CD8-positive, alpha-beta memory T cell (primary cell): ENCODE data around the gene CAPN5. TPM values are rescaled to one million over a fixed set of nuclear protein-coding genes. Genes with fewer than 3 reads are reported as not detected.

Experiments used
- CTCF ChIA-PET: fragments of 350-600 bp; sonication (Branson Sonifier 250); formaldehyde crosslinking; loops from one replicate; lab custom pipeline; 2021; ENCODE audit warnings: antibody characterized with exemption; lab: Charles Lee
- POLR2A ChIA-PET: fragments of 350-600 bp; sonication (Branson Sonifier 250); formaldehyde crosslinking; loops from one replicate; lab custom pipeline; 2021; ENCODE audit warnings: antibody characterized with exemption; lab: Charles Lee
- DNase-seq, 5 donors: peaks; one replicate each; pipeline versions ENCODE4 v3.0.0 to v3.0.0-alpha.2; 2020 to 2022; ENCODE audit warnings: mixed read lengths in 1 of 5
- H3K27ac ChIP-seq: one replicate; pipeline ENCODE4 v1.7.0; 2013; ENCODE audit warnings: low read depth, mild to moderate bottlenecking, low read length, moderate library complexity
- H3K27me3 ChIP-seq: 2 replicates; pipeline ENCODE4 v1.7.0; 2013; ENCODE audit warnings: low read length, mild to moderate bottlenecking; ENCODE audit not compliant: insufficient read depth, poor library complexity, severe bottlenecking
- H3K36me3 ChIP-seq: 2 replicates; pipeline ENCODE4 v1.7.0; 2013; ENCODE audit warnings: mild to moderate bottlenecking, low read length, moderate library complexity; ENCODE audit not compliant: insufficient read depth
- H3K4me1 ChIP-seq: 2 replicates; pipeline ENCODE4 v1.7.0; 2013; ENCODE audit warnings: mild to moderate bottlenecking, low read length, moderate library complexity; ENCODE audit not compliant: insufficient read depth
- H3K4me3 ChIP-seq: 2 replicates; pipeline ENCODE4 v1.7.0; 2013; ENCODE audit warnings: mild to moderate bottlenecking, low read length
- H3K9me3 ChIP-seq: 2 replicates; pipeline ENCODE4 v1.7.0; 2013; ENCODE audit warnings: mild to moderate bottlenecking, low read length
- H3K27ac Mint-ChIP-seq, 8 donors: one replicate each; pipeline ENCODE4 v1.8.0; 2020 to 2021; ENCODE audit warnings: mixed read lengths in 8 of 8, mild to moderate bottlenecking in 6 of 8, inconsistent platforms in 3 of 8, moderate library complexity in 3 of 8
- H3K27me3 Mint-ChIP-seq, 2 donors: one replicate each; pipeline ENCODE4 v1.8.0; 2020 to 2021; ENCODE audit warnings: mixed read lengths in 2 of 2, mild to moderate bottlenecking in 1 of 2, moderate library complexity in 1 of 2
- H3K36me3 Mint-ChIP-seq, 3 donors: one replicate each; pipeline ENCODE4 v1.8.0; 2020 to 2021; ENCODE audit warnings: mixed read lengths in 3 of 3, inconsistent platforms in 1 of 3, mild to moderate bottlenecking in 1 of 3
- H3K4me1 Mint-ChIP-seq, 3 donors: one replicate each; pipeline ENCODE4 v1.8.0; 2020 to 2021; ENCODE audit warnings: mixed read lengths in 3 of 3, inconsistent platforms in 1 of 3, mild to moderate bottlenecking in 1 of 3
- H3K4me3 Mint-ChIP-seq, 7 donors: one replicate each; pipeline ENCODE4 v1.8.0; 2020 to 2021; ENCODE audit warnings: mixed read lengths in 7 of 7, mild to moderate bottlenecking in 6 of 7, moderate library complexity in 4 of 7, inconsistent platforms in 2 of 7
- H3K9me3 Mint-ChIP-seq, 5 donors: one replicate each; pipeline ENCODE4 v1.8.0; 2020 to 2022; ENCODE audit warnings: mixed read lengths in 5 of 5, mild to moderate bottlenecking in 3 of 5, moderate library complexity in 2 of 5, inconsistent platforms in 1 of 5
- polyA plus RNA-seq: library from polyadenylated mRNA; unstranded; fragments of 300-500 nt; fragmentation: Illumina TruSeq; gene quantifications from one replicate; pipeline ENCODE4 v1.2.3, GENCODE V29; 2021
- total RNA-seq, 2 experiments: library from RNA; stranded (reverse); gene quantifications; one replicate each; pipeline ENCODE4 v1.2.3, GENCODE V29; 2021

CAPN5 gene
- total and polyA plus RNA-seq, 3 experiments from 2014 or later: 0.78 to 3.4 (median 1.1) TPM

DNA sequence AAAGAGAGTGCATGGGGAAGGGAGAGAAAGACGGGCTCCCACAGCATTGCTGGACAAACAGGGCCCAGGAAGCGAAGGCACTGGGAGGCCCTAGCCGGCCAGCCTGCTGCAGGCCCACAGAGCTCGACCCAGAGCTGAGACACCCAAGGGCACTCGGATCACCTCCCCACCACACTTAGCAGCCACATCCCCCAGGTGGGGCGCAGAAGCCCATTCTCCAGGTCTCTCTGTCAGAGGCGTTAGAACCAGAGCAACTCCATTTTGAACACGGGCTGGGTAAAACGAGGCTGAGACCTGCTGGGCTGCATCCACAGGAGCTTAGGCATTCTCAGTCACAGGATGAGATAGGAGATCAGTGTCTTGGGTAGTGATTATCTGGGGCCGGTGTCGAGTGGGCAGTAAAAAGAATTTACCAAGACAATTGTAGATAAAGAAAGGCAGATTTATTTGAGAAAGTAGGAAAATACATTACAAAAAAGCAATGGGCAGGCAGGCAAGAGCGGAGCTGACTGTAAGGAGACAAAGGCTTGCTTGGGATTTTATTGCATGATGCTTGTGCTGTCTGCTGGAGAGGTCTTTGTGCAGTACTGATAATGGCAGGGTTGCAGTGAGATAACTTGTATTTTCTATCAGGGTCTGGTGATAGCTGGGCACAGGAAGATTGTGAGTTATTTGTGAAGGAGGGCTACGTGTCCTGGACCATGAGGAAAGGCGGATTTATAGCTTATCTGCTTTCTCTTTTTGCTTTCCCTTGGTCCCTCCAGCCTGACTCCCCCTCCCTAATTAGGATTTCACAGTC lies 13.4 kb upstream of the CAPN5 start:
- no peak overlapping the region for H3K27ac ChIP-seq
- ChIA-PET CTCF (interaction anchor here (2.1 to 4.7 kb wide), 2 partner anchors 10 to 37 kb away, joined by 9 to 19 read pairs; no protein-coding TSS in a partner anchor), POLR2A (no interaction called here)
- no peaks in the 10 kb centered on the region for H3K4me1 Mint-ChIP-seq
- no peaks in the 10 kb centered on the region for H3K36me3 ChIP-seq
- H3K4me3 Mint-ChIP-seq: no peak overlapping the region
- H3K27me3 ChIP-seq: no peaks in the 10 kb centered on the region
- H3K9me3 Mint-ChIP-seq: peaks cover 6 to 13% (median 9%) of the 10 kb centered on the region in 5 donors
- no peaks in the 10 kb centered on the region for H3K4me1 ChIP-seq
- DNase-seq: no peak
- H3K27me3 Mint-ChIP-seq: peaks cover 0 to 2% of the 10 kb centered on the region in 2 donors
- no peak overlapping the region for H3K27ac Mint-ChIP-seq
- H3K9me3 ChIP-seq: no peaks in the 10 kb centered on the region
- H3K36me3 Mint-ChIP-seq: peaks cover 0 to 7% (median 2%) of the 10 kb centered on the region in 3 donors
- no peak overlapping the region for H3K4me3 ChIP-seq

DNA sequence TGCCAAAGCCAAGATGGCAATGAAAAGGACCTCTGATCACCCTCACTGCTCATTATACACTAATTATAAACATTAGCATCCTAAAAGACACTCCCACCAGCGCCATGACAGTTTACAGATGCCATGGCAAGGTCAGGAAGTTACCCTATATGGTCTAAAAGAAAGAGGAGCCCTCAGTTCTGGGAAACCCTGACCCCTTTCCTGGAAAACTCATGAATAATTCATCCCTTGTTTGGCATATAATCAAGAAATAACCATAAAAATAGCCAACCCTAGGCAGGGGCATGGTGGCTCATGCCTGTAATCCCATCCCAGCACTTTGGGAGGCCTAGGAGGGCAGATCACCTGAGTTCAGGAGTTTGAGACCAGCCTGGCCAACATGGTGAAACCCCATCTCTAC lies 12.7 kb upstream of the CAPN5 start:
- Histone ChIP-seq H3K9me3 (no peaks in the 10 kb centered on the region), H3K27ac (no peak overlapping the region), H3K36me3 (no peaks in the 10 kb centered on the region), H3K27me3 (no peaks in the 10 kb centered on the region), H3K4me1 (no peaks in the 10 kb centered on the region), H3K4me3 (no peak overlapping the region)
- no peaks in the 10 kb centered on the region for H3K4me1 Mint-ChIP-seq
- H3K36me3 Mint-ChIP-seq: peaks cover 0 to 7% (median 2%) of the 10 kb centered on the region in 3 donors
- H3K4me3 Mint-ChIP-seq: no peak overlapping the region
- POLR2A ChIA-PET: no interaction called here
- no peak for DNase-seq
- H3K27ac Mint-ChIP-seq: no peak overlapping the region
- CTCF ChIA-PET: interaction anchor here (0.7 to 4.7 kb wide), 3 partner anchors 9 to 37 kb away, joined by 3 to 19 read pairs (median 9); no protein-coding TSS in a partner anchor
- H3K27me3 Mint-ChIP-seq: peaks cover 0 to 2% of the 10 kb centered on the region in 2 donors
- peaks cover 6 to 13% (median 9%) of the 10 kb centered on the region in 5 donors for H3K9me3 Mint-ChIP-seq

- H3K4me3 ChIP-seq: no peak overlapping the region
- Mint-ChIP-seq H3K27ac (no peak overlapping the region), H3K9me3 (peaks cover 6 to 13% (median 9%) of the 10 kb centered on the region in 5 donors), H3K4me3 (no peak overlapping the region), H3K4me1 (no peaks in the 10 kb centered on the region), H3K36me3 (peaks cover 0 to 7% (median 2%) of the 10 kb centered on the region in 3 donors), H3K27me3 (peaks cover 0 to 2% of the 10 kb centered on the region in 2 donors)
- H3K36me3 ChIP-seq: no peaks in the 10 kb centered on the region
- no peaks in the 10 kb centered on the region for H3K9me3 ChIP-seq
- ChIA-PET CTCF (interaction anchor here (1.9 kb wide), 1 partner anchor 36 kb away, joined by 7 read pairs; no protein-coding TSS in a partner anchor), POLR2A (no interaction called here)
- no peak for DNase-seq
- H3K27ac ChIP-seq: no peak overlapping the region
- H3K27me3 ChIP-seq: no peaks in the 10 kb centered on the region
- no peaks in the 10 kb centered on the region for H3K4me1 ChIP-seq
Measured at GRCh38 chr11:77055101-77055561, 11.6 kb upstream of the CAPN5 start.

DNA sequence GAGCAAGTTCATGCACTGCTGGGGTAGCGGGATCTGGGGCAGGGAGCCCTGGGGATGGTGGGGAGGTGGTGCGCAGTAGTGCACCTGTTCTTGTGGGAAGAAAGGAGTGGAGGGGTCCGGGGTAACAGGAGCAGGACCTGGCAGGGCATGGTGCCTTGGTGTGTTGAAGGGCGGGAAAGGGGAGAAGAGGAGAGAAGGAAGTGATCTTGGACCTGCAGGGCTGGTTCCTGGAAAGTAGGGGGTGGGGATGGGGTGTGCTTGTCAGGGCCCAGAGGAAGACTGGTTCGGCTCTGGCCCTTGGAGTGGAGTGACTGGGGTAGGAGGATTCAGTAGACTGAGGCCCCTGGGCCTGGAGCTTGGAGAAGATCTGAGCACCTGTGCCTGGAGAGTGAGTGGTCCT lies 10.9 kb upstream of the CAPN5 start:
- peaks cover 6 to 13% (median 9%) of the 10 kb centered on the region in 5 donors for H3K9me3 Mint-ChIP-seq
- peaks cover 0 to 11% (median 2%) of the 10 kb centered on the region in 3 donors for H3K36me3 Mint-ChIP-seq
- ChIA-PET POLR2A (no interaction called here), CTCF (interaction anchor here (1.9 kb wide), 1 partner anchor 36 kb away, joined by 7 read pairs; no protein-coding TSS in a partner anchor)
- H3K27ac Mint-ChIP-seq: no peak overlapping the region
- H3K27me3 ChIP-seq: no peaks in the 10 kb centered on the region
- H3K27ac ChIP-seq: no peak overlapping the region
- peak overlapping the region in 1 of 7 donors; percentile 59 for H3K4me3 Mint-ChIP-seq
- no peak for DNase-seq
- no peaks in the 10 kb centered on the region for H3K4me1 ChIP-seq
- H3K4me1 Mint-ChIP-seq: no peaks in the 10 kb centered on the region
- H3K4me3 ChIP-seq: no peak overlapping the region
- no peaks in the 10 kb centered on the region for H3K36me3 ChIP-seq
- peaks cover 2 to 8% of the 10 kb centered on the region in 2 donors for H3K27me3 Mint-ChIP-seq
- no peaks in the 10 kb centered on the region for H3K9me3 ChIP-seq

DNA sequence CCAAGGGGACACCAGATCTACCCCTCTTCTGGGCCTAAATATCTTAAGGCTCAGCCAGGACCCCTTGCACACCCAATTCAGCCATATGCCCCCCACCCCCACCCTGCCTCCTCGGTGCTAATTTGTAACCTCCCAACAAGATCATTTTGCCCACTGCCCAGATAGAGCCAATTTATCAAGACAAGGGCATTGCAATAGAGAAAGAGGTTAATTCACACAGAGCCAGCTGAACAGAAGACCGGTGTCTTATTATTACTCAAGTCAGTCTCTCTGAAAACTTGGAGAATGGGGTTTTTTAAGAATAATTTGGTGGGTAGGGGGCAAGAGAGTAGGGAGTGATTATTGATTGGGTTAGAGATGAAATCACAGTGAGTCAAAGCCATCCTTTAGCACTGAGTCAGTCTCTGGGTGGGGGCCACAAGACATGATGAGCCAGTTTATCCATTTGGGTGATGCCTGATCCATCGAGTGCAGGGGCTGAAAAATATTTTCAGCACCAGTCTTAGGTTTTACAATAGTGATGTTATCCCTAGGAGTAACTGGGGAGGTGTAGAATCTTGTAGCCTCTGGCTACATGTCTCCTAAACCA lies 9.9 kb upstream of the CAPN5 start:
- Mint-ChIP-seq H3K27me3 (peaks cover 2 to 8% of the 10 kb centered on the region in 2 donors), H3K4me1 (no peaks in the 10 kb centered on the region), H3K4me3 (no peak overlapping the region), H3K9me3 (peaks cover 9 to 16% (median 12%) of the 10 kb centered on the region in 5 donors), H3K36me3 (peaks cover 0 to 16% (median 2%) of the 10 kb centered on the region in 3 donors), H3K27ac (no peak overlapping the region)
- Histone ChIP-seq H3K36me3 (no peaks in the 10 kb centered on the region), H3K9me3 (no peaks in the 10 kb centered on the region), H3K4me3 (no peak overlapping the region), H3K27me3 (no peaks in the 10 kb centered on the region), H3K4me1 (no peaks in the 10 kb centered on the region), H3K27ac (no peak overlapping the region)
- POLR2A ChIA-PET: no interaction called here
- no peak for DNase-seq
- CTCF ChIA-PET: interaction anchor here (3.4 kb wide), 1 partner anchor 9 kb away, joined by 8 read pairs; no protein-coding TSS in a partner anchor

DNA sequence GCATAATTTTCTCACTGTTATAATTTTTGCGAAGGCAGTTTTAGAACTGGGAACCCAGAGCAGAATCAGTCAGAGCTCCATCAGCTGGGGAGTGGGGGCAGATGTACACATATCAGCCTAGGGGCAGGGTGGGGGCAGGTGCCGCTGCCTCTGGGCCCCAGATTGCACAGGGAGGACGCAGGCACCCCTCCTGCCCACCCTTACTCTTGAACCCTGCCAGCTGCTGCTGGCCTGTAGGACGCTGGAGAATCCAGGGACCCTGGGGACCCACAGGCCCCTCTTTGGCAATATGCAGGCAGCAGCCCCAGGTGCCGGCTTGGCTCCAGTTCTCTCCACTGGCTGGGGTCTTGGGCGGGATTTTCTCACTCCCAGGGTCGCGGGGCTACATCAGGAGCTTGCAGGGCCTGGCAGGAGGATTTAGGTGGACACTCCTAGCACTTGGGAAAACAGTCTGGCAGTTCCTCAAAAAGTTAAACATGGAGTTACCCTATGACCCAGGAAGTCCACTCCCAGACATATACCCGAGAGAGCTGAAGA lies 8.8 kb upstream of the CAPN5 start:
- no peak overlapping the region for H3K27ac Mint-ChIP-seq
- H3K27me3 Mint-ChIP-seq: peaks cover 2 to 11% of the 10 kb centered on the region in 2 donors
- H3K4me1 Mint-ChIP-seq: no peaks in the 10 kb centered on the region
- DNase-seq: no peak
- H3K36me3 Mint-ChIP-seq: peaks cover 0 to 16% (median 2%) of the 10 kb centered on the region in 3 donors
- ChIA-PET CTCF (interaction anchor here (0.8 to 3.4 kb wide), 4 partner anchors 10 to 34 kb away, joined by 3 to 8 read pairs (median 3); no protein-coding TSS in a partner anchor), POLR2A (no interaction called here)
- Histone ChIP-seq H3K27ac (no peak overlapping the region), H3K36me3 (no peaks in the 10 kb centered on the region), H3K9me3 (no peaks in the 10 kb centered on the region), H3K4me1 (no peaks in the 10 kb centered on the region), H3K4me3 (no peak overlapping the region), H3K27me3 (no peaks in the 10 kb centered on the region)
- H3K4me3 Mint-ChIP-seq: no peak overlapping the region
- peaks cover 9 to 16% (median 13%) of the 10 kb centered on the region in 5 donors for H3K9me3 Mint-ChIP-seq

- ChIA-PET POLR2A (no interaction called here), CTCF (interaction anchor here (1.1 to 3.4 kb wide), 2 partner anchors 11 to 13 kb away, joined by 3 to 8 read pairs; no protein-coding TSS in a partner anchor)
- H3K36me3 ChIP-seq: no peaks in the 10 kb centered on the region
- no peak overlapping the region for H3K4me3 ChIP-seq
- DNase-seq: no peak
- Mint-ChIP-seq H3K36me3 (peaks cover 0 to 16% (median 2%) of the 10 kb centered on the region in 3 donors), H3K27ac (no peak overlapping the region), H3K27me3 (peaks cover 2 to 11% of the 10 kb centered on the region in 2 donors), H3K9me3 (peaks cover 9 to 16% (median 13%) of the 10 kb centered on the region in 5 donors), H3K4me1 (no peaks in the 10 kb centered on the region), H3K4me3 (no peak overlapping the region)
- H3K9me3 ChIP-seq: no peaks in the 10 kb centered on the region
- no peak overlapping the region for H3K27ac ChIP-seq
- no peaks in the 10 kb centered on the region for H3K27me3 ChIP-seq
- no peaks in the 10 kb centered on the region for H3K4me1 ChIP-seq
Measured at GRCh38 chr11:77058900-77059299, 7.9 kb upstream of the CAPN5 start.
